Astrocyte of the cerebellum (primary cell): Measurements from ENCODE around the gene CPED1.

Source experiments
- DNase-seq: peaks from one replicate; pipeline ENCODE4 v3.0.0-alpha.2; 2011; ENCODE audit warnings: low read depth
- H3K4me3 ChIP-seq: 2 replicates; pipeline ENCODE4 v1.5.1; 2011; ENCODE audit warnings: mild to moderate bottlenecking, low read depth, low read length, moderate library complexity
- CTCF ChIP-seq: IDR thresholded peaks from 2 replicates; pipeline ENCODE4 v1.5.1; 2012; ENCODE audit warnings: low read length, low read depth, moderate library complexity, mild to moderate bottlenecking; ENCODE audit errors: missing control alignments
- in situ Hi-C: cut with HindIII; loops from 2 replicates; pipeline ENCODE4 v1.10.0; 2017; ENCODE audit warnings: low sequenced_read_pairs

CPED1 gene

GRCh38 chr7:121322460-121322859, 333.9 kb downstream of the CPED1 start:
- in situ Hi-C loops = no loop called here
- no peak for DNase-seq
- H3K4me3 ChIP-seq = no peak overlapping the region
- TF ChIP-seq CTCF = no peak

- no peak for DNase-seq
- no peak for TF ChIP-seq CTCF
- in situ Hi-C loops = no loop called here
- no peak overlapping the region for H3K4me3 ChIP-seq
These were observed 335.2 kb downstream of the CPED1 start for GRCh38 chr7:121323515-121324302.

- no peak for DNase-seq
- in situ Hi-C loops = no loop called here
- no peak overlapping the region for H3K4me3 ChIP-seq
- no peak for TF ChIP-seq CTCF
These were observed 339.2 kb downstream of the CPED1 start for GRCh38 chr7:121327671-121328070.

- peak within 1 kb of the TSS; percentile 53 for H3K4me3 ChIP-seq
- in situ Hi-C loops = no loop called here
- no peak for DNase-seq
- TF ChIP-seq CTCF = no peak
These were observed 340.1 kb downstream of the CPED1 start, which contains the start of gene WNT16 for GRCh38 chr7:121328508-121329190. Gene WNT16 (plus strand): TSS chr7:121329000. CDS start chr7:121329293, 293 bp downstream.

- peak; percentile 17 for TF ChIP-seq CTCF
- in situ Hi-C loops = loop anchor here (10.0 kb wide), 2 partner anchors 135 to 335 kb away; no protein-coding TSS in a partner anchor
- peak overlapping the region; percentile 53 for H3K4me3 ChIP-seq
- DNase-seq = no peak
These were observed 340.9 kb downstream of the CPED1 start for GRCh38 chr7:121329191-121330052.
